ENCODE measurements around the gene KIF11. TPM values are rescaled to one million over a fixed set of nuclear protein-coding genes. Genes with fewer than 3 reads are reported as not detected.

Gene KIF11
- total and polyA plus RNA-seq, 9 of the 15 experiments (the other 6 are each of a cell fraction or from before 2014, with no cell fraction given): 11.3 to 54.4 (median 29.2) TPM

- TF ChIP-seq, protein P1, sequence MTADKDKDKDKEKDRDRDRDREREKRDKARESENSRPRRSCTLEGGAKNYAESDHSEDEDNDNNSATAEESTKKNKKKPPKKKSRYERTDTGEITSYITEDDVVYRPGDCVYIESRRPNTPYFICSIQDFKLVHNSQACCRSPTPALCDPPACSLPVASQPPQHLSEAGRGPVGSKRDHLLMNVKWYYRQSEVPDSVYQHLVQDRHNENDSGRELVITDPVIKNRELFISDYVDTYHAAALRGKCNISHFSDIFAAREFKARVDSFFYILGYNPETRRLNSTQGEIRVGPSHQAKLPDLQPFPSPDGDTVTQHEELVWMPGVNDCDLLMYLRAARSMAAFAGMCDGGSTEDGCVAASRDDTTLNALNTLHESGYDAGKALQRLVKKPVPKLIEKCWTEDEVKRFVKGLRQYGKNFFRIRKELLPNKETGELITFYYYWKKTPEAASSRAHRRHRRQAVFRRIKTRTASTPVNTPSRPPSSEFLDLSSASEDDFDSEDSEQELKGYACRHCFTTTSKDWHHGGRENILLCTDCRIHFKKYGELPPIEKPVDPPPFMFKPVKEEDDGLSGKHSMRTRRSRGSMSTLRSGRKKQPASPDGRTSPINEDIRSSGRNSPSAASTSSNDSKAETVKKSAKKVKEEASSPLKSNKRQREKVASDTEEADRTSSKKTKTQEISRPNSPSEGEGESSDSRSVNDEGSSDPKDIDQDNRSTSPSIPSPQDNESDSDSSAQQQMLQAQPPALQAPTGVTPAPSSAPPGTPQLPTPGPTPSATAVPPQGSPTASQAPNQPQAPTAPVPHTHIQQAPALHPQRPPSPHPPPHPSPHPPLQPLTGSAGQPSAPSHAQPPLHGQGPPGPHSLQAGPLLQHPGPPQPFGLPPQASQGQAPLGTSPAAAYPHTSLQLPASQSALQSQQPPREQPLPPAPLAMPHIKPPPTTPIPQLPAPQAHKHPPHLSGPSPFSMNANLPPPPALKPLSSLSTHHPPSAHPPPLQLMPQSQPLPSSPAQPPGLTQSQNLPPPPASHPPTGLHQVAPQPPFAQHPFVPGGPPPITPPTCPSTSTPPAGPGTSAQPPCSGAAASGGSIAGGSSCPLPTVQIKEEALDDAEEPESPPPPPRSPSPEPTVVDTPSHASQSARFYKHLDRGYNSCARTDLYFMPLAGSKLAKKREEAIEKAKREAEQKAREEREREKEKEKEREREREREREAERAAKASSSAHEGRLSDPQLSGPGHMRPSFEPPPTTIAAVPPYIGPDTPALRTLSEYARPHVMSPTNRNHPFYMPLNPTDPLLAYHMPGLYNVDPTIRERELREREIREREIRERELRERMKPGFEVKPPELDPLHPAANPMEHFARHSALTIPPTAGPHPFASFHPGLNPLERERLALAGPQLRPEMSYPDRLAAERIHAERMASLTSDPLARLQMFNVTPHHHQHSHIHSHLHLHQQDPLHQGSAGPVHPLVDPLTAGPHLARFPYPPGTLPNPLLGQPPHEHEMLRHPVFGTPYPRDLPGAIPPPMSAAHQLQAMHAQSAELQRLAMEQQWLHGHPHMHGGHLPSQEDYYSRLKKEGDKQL (CRISPR knock-in tag; IDR thresholded peaks at IDR 0.05; ENCODE audit: borderline replicate concordance): no peak
- TF ChIP-seq ZFP91 (CRISPR knock-in tag; IDR thresholded peaks at IDR 0.05) (no peak), ZNF121 (CRISPR knock-in tag; conservative IDR thresholded peaks at IDR 0.05) (no peak), ETS2 (tag; IDR thresholded peaks at IDR 0.05; ENCODE audit: borderline replicate concordance, poor library complexity, severe bottlenecking) (no peak), ZFP1 (CRISPR knock-in tag; IDR thresholded peaks at IDR 0.05) (no peak), ZNF174 (CRISPR knock-in tag; IDR thresholded peaks at IDR 0.05) (no peak)
- TF ChIP-seq, protein P2, sequence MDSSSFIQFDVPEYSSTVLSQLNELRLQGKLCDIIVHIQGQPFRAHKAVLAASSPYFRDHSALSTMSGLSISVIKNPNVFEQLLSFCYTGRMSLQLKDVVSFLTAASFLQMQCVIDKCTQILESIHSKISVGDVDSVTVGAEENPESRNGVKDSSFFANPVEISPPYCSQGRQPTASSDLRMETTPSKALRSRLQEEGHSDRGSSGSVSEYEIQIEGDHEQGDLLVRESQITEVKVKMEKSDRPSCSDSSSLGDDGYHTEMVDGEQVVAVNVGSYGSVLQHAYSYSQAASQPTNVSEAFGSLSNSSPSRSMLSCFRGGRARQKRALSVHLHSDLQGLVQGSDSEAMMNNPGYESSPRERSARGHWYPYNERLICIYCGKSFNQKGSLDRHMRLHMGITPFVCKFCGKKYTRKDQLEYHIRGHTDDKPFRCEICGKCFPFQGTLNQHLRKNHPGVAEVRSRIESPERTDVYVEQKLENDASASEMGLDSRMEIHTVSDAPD (CRISPR knock-in tag; IDR thresholded peaks at IDR 0.05): no peak
Observed at GRCh38 chr10:92591550-92592022, 1.3 kb upstream of the KIF11 start (continued).

Measured in K562 (cell line).